ENCODE measurements around the gene ARHGAP6. TPM values are rescaled to one million over a fixed set of nuclear protein-coding genes. Genes with fewer than 3 reads are reported as not detected.

ARHGAP6 gene
- polyA plus RNA-seq, 3 donors from 2014 or later = 0.11 TPM; not detected in 2

- H3K27me3 Mint-ChIP-seq (ENCODE audit: low read depth in 3 of 3) = peaks cover 0 to 3% (median 2%) of the 10 kb centered on the region in 3 donors
- DNase-seq = no peak
- H3K4me3 Mint-ChIP-seq = no peak overlapping the region
- H3K36me3 Mint-ChIP-seq = no peaks in the 10 kb centered on the region
- no peak overlapping the region for H3K27ac Mint-ChIP-seq
- peaks cover 0 to 4% (median 0%) of the 10 kb centered on the region in 6 donors for H3K9me3 Mint-ChIP-seq
- H3K4me1 Mint-ChIP-seq = no peaks in the 10 kb centered on the region
Measured at GRCh38 chrX:11287505-11287904, 378.2 kb downstream of the ARHGAP6 start.

GRCh38 chrX:11285651-11286050 lies 380.1 kb downstream of the ARHGAP6 start:
- H3K9me3 Mint-ChIP-seq = peaks cover 0 to 4% (median 0%) of the 10 kb centered on the region in 6 donors
- peaks cover 0 to 2% (median 0%) of the 10 kb centered on the region in 3 donors for H3K27me3 Mint-ChIP-seq (ENCODE audit: low read depth in 3 of 3)
- no peaks in the 10 kb centered on the region for H3K36me3 Mint-ChIP-seq
- H3K27ac Mint-ChIP-seq = no peak overlapping the region
- no peaks in the 10 kb centered on the region for H3K4me1 Mint-ChIP-seq
- no peak overlapping the region for H3K4me3 Mint-ChIP-seq
- no peak for DNase-seq

GRCh38 chrX:11282043-11282442 lies 383.7 kb downstream of the ARHGAP6 start:
- H3K4me1 Mint-ChIP-seq = no peaks in the 10 kb centered on the region
- no peak for DNase-seq
- H3K36me3 Mint-ChIP-seq = no peaks in the 10 kb centered on the region
- no peak overlapping the region for H3K4me3 Mint-ChIP-seq
- peaks cover 0 to 4% (median 0%) of the 10 kb centered on the region in 6 donors for H3K9me3 Mint-ChIP-seq
- H3K27me3 Mint-ChIP-seq (ENCODE audit: low read depth in 3 of 3) = peaks cover 0 to 2% (median under 1%) of the 10 kb centered on the region in 3 donors
- H3K27ac Mint-ChIP-seq = no peak overlapping the region

GRCh38 chrX:11273544-11273943 lies 392.2 kb downstream of the ARHGAP6 start:
- Mint-ChIP-seq H3K27me3 (ENCODE audit: low read depth in 3 of 3) (peaks cover 0 to 4% (median 0%) of the 10 kb centered on the region in 3 donors), H3K4me1 (no peaks in the 10 kb centered on the region), H3K9me3 (peaks cover 0 to 2% (median 0%) of the 10 kb centered on the region in 6 donors), H3K36me3 (no peaks in the 10 kb centered on the region), H3K4me3 (no peak overlapping the region), H3K27ac (no peak overlapping the region)
- no peak for DNase-seq

GRCh38 chrX:11272863-11273262 lies 392.9 kb downstream of the ARHGAP6 start:
- peaks cover 0 to 2% (median 0%) of the 10 kb centered on the region in 6 donors for H3K9me3 Mint-ChIP-seq
- H3K4me3 Mint-ChIP-seq = no peak overlapping the region
- H3K27me3 Mint-ChIP-seq (ENCODE audit: low read depth in 3 of 3) = peaks cover 0 to 4% (median 0%) of the 10 kb centered on the region in 3 donors
- H3K4me1 Mint-ChIP-seq = no peaks in the 10 kb centered on the region
- no peak for DNase-seq
- no peaks in the 10 kb centered on the region for H3K36me3 Mint-ChIP-seq
- no peak overlapping the region for H3K27ac Mint-ChIP-seq

GRCh38 chrX:11272290-11272689 lies 393.4 kb downstream of the ARHGAP6 start:
- Mint-ChIP-seq H3K36me3 (no peaks in the 10 kb centered on the region), H3K27ac (no peak overlapping the region), H3K4me1 (no peaks in the 10 kb centered on the region), H3K4me3 (no peak overlapping the region), H3K27me3 (ENCODE audit: low read depth in 3 of 3) (peaks cover 0 to 4% (median 0%) of the 10 kb centered on the region in 3 donors), H3K9me3 (peaks cover 0 to 2% (median 0%) of the 10 kb centered on the region in 6 donors)
- DNase-seq = no peak

GRCh38 chrX:11269996-11270395 lies 395.7 kb downstream of the ARHGAP6 start:
- no peaks in the 10 kb centered on the region for H3K4me1 Mint-ChIP-seq
- H3K36me3 Mint-ChIP-seq = no peaks in the 10 kb centered on the region
- DNase-seq = no peak
- H3K9me3 Mint-ChIP-seq = peaks cover 0 to 2% (median 0%) of the 10 kb centered on the region in 6 donors
- no peaks in the 10 kb centered on the region for H3K27me3 Mint-ChIP-seq (ENCODE audit: low read depth in 3 of 3)
- H3K4me3 Mint-ChIP-seq = no peak overlapping the region
- no peak overlapping the region for H3K27ac Mint-ChIP-seq

- H3K27me3 Mint-ChIP-seq (ENCODE audit: low read depth in 3 of 3) = no peaks in the 10 kb centered on the region
- no peaks in the 10 kb centered on the region for H3K4me1 Mint-ChIP-seq
- H3K27ac Mint-ChIP-seq = no peak overlapping the region
Measured at GRCh38 chrX:11269006-11269405, 396.7 kb downstream of the ARHGAP6 start.

GRCh38 chrX:11267425-11267824 lies 398.3 kb downstream of the ARHGAP6 start:
- Mint-ChIP-seq H3K27me3 (ENCODE audit: low read depth in 3 of 3) (no peaks in the 10 kb centered on the region), H3K9me3 (peaks cover 0 to under 1% (median 0%) of the 10 kb centered on the region in 6 donors), H3K4me3 (no peak overlapping the region), H3K4me1 (no peaks in the 10 kb centered on the region), H3K36me3 (no peaks in the 10 kb centered on the region), H3K27ac (no peak overlapping the region)
- DNase-seq = no peak

More at GRCh38 chrX:11269006-11269405, 396.7 kb downstream of the ARHGAP6 start:
- H3K4me3 Mint-ChIP-seq = no peak overlapping the region
- no peaks in the 10 kb centered on the region for H3K36me3 Mint-ChIP-seq
- no peak for DNase-seq
- peaks cover 0 to 2% (median 0%) of the 10 kb centered on the region in 6 donors for H3K9me3 Mint-ChIP-seq

GRCh38 chrX:11266573-11267003 lies 399.1 kb downstream of the ARHGAP6 start:
- Mint-ChIP-seq H3K36me3 (no peaks in the 10 kb centered on the region), H3K4me3 (no peak overlapping the region), H3K27me3 (ENCODE audit: low read depth in 3 of 3) (no peaks in the 10 kb centered on the region), H3K9me3 (no peaks in the 10 kb centered on the region), H3K4me1 (no peaks in the 10 kb centered on the region), H3K27ac (no peak overlapping the region)
- DNase-seq = no peak

GRCh38 chrX:11265352-11265751 lies 400.4 kb downstream of the ARHGAP6 start:
- DNase-seq = no peak
- Mint-ChIP-seq H3K36me3 (no peaks in the 10 kb centered on the region), H3K4me1 (no peaks in the 10 kb centered on the region), H3K27me3 (ENCODE audit: low read depth in 3 of 3) (no peaks in the 10 kb centered on the region), H3K9me3 (no peaks in the 10 kb centered on the region), H3K4me3 (no peak overlapping the region), H3K27ac (no peak overlapping the region)

GRCh38 chrX:11264925-11265324 lies 400.8 kb downstream of the ARHGAP6 start:
- H3K9me3 Mint-ChIP-seq = no peaks in the 10 kb centered on the region
- peaks cover 0 to under 1% (median 0%) of the 10 kb centered on the region in 3 donors for H3K27me3 Mint-ChIP-seq (ENCODE audit: low read depth in 3 of 3)
- no peak overlapping the region for H3K4me3 Mint-ChIP-seq
- H3K27ac Mint-ChIP-seq = no peak overlapping the region
- DNase-seq = no peak
- H3K4me1 Mint-ChIP-seq = no peaks in the 10 kb centered on the region
- no peaks in the 10 kb centered on the region for H3K36me3 Mint-ChIP-seq

- H3K27ac Mint-ChIP-seq = no peak overlapping the region
- H3K9me3 Mint-ChIP-seq = peaks cover 0 to 1% (median 0%) of the 10 kb centered on the region in 6 donors
- H3K4me1 Mint-ChIP-seq = no peaks in the 10 kb centered on the region
- H3K36me3 Mint-ChIP-seq = no peaks in the 10 kb centered on the region
- peaks cover 0 to 2% (median 1%) of the 10 kb centered on the region in 3 donors for H3K27me3 Mint-ChIP-seq (ENCODE audit: low read depth in 3 of 3)
- no peak for DNase-seq
- no peak overlapping the region for H3K4me3 Mint-ChIP-seq
Measured at GRCh38 chrX:11261260-11261659, 404.5 kb downstream of the ARHGAP6 start.

GRCh38 chrX:11259437-11259836 lies 406.3 kb downstream of the ARHGAP6 start:
- H3K36me3 Mint-ChIP-seq = no peaks in the 10 kb centered on the region
- no peak for DNase-seq
- no peak overlapping the region for H3K27ac Mint-ChIP-seq
- peaks cover 0 to 3% (median 0%) of the 10 kb centered on the region in 6 donors for H3K9me3 Mint-ChIP-seq
- H3K4me1 Mint-ChIP-seq = no peaks in the 10 kb centered on the region
- peaks cover 0 to 2% (median 1%) of the 10 kb centered on the region in 3 donors for H3K27me3 Mint-ChIP-seq (ENCODE audit: low read depth in 3 of 3)
- no peak overlapping the region for H3K4me3 Mint-ChIP-seq

GRCh38 chrX:11257711-11258110 lies 408.0 kb downstream of the ARHGAP6 start:
- Mint-ChIP-seq H3K27me3 (ENCODE audit: low read depth in 3 of 3) (peaks cover 0 to 2% (median 1%) of the 10 kb centered on the region in 3 donors), H3K36me3 (no peaks in the 10 kb centered on the region), H3K27ac (no peak overlapping the region), H3K9me3 (peaks cover 0 to 3% (median 0%) of the 10 kb centered on the region in 6 donors), H3K4me1 (no peaks in the 10 kb centered on the region), H3K4me3 (no peak overlapping the region)
- no peak for DNase-seq

Measured in immature natural killer cell (primary cell).